GM12864 (cell line): Measurements from ENCODE around the gene NRP1.

Experiments
- DNase-seq: peaks from one replicate; pipeline ENCODE4 v3.0.0-alpha.2; 2011; ENCODE audit warnings: low read depth
- H3K4me3 ChIP-seq: 2 replicates; pipeline ENCODE4 v1.5.1; 2011; ENCODE audit warnings: mild to moderate bottlenecking, low read depth, low read length, control low read depth
- TF ChIP-seq, protein P1 (sequence below): IDR thresholded peaks from 2 replicates; pipeline ENCODE4 v1.5.1; 2011; ENCODE audit warnings: low read depth, mild to moderate bottlenecking, moderate library complexity, low read length, control low read depth, inconsistent platforms; ENCODE audit errors: missing control alignments

NRP1 gene

DNA sequence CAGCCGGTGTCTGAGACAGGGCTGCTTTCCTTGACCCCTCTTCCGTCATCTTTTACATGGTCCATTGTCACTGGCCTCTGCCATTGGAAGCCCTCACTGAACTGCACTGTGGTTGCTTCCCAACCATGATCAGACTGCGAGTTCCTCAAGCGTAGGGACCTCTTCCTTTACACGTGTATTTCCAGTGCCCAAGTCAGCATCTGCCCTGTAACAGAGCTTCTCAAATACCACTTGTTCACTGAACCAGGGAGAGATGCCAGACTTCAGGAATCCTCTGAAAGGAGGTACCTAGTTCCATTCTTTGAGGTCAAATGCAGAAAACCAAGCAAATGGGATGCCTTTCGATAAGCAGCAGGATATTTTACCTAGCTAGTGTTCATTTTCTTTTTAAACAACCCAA, 145.1 kb downstream of the NRP1 start:
- DNase-seq = no peak
- TF ChIP-seq, protein P1, sequence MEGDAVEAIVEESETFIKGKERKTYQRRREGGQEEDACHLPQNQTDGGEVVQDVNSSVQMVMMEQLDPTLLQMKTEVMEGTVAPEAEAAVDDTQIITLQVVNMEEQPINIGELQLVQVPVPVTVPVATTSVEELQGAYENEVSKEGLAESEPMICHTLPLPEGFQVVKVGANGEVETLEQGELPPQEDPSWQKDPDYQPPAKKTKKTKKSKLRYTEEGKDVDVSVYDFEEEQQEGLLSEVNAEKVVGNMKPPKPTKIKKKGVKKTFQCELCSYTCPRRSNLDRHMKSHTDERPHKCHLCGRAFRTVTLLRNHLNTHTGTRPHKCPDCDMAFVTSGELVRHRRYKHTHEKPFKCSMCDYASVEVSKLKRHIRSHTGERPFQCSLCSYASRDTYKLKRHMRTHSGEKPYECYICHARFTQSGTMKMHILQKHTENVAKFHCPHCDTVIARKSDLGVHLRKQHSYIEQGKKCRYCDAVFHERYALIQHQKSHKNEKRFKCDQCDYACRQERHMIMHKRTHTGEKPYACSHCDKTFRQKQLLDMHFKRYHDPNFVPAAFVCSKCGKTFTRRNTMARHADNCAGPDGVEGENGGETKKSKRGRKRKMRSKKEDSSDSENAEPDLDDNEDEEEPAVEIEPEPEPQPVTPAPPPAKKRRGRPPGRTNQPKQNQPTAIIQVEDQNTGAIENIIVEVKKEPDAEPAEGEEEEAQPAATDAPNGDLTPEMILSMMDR = no peak
- H3K4me3 ChIP-seq = no peak overlapping the region

- no peak for DNase-seq
- no peak overlapping the region for H3K4me3 ChIP-seq
- TF ChIP-seq, protein P1 = no peak
Measured at GRCh38 chr10:33187427-33187999, 147.0 kb downstream of the NRP1 start.

- no peak overlapping the region for H3K4me3 ChIP-seq
- TF ChIP-seq, protein P1 = no peak
- no peak for DNase-seq
Measured at GRCh38 chr10:33186150-33186549, 148.3 kb downstream of the NRP1 start.

DNA sequence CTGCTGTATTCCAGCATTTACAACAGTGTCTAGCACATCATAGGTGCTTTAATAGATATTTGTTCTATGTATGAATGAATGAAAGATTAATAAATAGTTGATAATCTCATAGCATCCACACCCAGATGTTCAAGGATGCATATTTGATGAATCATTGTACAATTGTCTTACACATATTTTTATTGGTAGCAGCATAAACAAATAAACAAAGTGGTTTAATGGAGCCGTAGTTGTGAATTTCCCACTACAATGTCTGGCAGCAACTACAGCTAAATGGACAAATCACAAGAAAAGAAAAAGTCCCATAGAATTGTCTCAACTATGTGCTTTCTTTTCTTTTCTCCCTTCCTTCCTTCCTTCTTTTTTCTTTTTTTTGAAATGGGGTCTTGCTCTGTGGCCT, 150.8 kb downstream of the NRP1 start:
- no peak for DNase-seq
- no peak overlapping the region for H3K4me3 ChIP-seq
- TF ChIP-seq, protein P1 = no peak

GRCh38 chr10:33180921-33181320, 153.5 kb downstream of the NRP1 start:
- no peak overlapping the region for H3K4me3 ChIP-seq
- DNase-seq = no peak
- TF ChIP-seq, protein P1 = no peak

GRCh38 chr10:33180390-33180789, 154.1 kb downstream of the NRP1 start:
- no peak for DNase-seq
- H3K4me3 ChIP-seq = no peak overlapping the region
- TF ChIP-seq, protein P1 = no peak

DNA sequence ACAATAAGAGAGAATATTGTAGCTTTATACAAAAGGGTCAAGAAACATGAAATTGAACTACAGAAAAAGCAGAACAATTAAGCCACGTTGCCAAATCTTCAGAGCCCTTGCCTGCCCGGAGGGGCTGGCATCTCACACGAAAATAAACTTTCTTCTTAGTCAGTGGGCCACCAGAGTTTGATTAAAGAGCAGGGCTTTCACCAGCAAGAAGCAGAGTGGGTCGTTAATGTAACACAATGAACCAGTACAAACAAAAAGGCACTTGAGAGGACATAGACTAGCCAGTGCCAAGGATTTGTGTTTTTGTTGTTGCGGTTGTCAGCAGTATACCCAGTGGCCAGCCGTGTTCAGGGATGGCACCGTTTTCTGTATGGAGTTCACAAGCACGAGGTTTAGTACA, 155.4 kb downstream of the NRP1 start:
- H3K4me3 ChIP-seq = no peak overlapping the region
- TF ChIP-seq, protein P1 = no peak
- no peak for DNase-seq
